ENCODE data around the gene GDNF.
"Not testable (repeated sequence)": the region's sequence is repeated elsewhere in the genome, so short reads cannot be mapped to it uniquely, and the experiment has no call there.

GDNF gene

GRCh38 chr5:37816331-37816730, 23.5 kb downstream of the GDNF start:
- DNase-seq (ENCODE audit: low spot score) = no peak

DNA sequence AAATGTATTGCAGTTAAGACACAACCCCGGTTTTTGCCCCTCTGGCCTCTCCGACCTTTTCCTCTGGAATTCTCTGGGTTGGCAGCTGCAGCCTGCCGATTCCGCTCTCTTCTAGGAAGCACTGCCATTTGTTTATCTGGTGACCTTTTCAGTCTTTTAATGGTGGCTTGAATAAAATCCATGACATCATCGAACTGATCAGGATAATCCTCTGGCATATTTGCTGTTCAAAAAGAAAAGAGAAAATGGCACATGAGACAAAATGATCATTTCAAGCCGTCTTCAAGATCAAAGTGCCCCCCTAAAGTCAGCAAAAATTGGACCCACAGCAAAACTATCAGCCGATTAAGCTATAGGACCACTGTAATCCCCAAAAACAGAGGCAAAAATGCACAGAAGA, 23.9 kb downstream of the GDNF start:
- no peak for DNase-seq (ENCODE audit: low spot score)

DNA sequence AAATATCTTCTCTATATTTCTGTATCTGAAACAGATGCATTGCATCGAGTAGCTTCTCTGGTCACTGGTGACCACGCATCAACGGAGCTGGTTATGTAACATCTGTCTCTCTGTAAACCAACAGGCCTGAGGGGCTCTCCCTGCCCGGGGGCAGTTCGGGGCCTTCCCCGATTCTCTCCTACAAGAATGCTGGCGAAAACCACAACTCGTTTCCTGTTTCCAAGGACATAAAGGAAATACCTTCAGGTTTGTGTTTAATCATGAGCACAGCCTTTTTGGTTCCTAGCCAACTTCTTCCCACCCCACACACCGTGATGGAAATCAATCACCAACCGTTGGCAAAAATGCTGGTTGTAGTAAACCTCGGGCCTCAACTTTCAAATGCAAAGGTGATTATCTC, 25.1 kb downstream of the GDNF start:
- DNase-seq (ENCODE audit: low spot score) = no peak

DNA sequence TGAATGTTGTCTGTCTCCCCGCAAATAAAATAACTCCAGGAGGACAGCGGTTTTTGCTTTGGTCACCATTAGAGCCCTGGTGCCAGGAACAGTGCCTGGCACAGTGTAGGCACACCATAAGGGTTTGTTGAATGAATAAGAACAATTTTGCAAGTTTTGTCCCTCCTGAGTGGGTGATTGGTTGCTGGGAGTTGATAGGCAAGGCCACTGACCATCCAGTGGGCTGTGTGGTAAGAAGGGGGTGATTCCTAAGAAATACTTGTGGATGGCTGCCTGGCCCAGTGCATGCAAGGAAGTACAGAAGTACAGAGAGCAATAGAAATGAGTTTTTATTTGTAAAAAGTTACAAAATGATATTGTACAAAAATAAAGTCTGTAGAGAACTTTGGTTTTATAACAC, 27.5 kb downstream of the GDNF start:
- no peak for DNase-seq (ENCODE audit: low spot score)

DNA sequence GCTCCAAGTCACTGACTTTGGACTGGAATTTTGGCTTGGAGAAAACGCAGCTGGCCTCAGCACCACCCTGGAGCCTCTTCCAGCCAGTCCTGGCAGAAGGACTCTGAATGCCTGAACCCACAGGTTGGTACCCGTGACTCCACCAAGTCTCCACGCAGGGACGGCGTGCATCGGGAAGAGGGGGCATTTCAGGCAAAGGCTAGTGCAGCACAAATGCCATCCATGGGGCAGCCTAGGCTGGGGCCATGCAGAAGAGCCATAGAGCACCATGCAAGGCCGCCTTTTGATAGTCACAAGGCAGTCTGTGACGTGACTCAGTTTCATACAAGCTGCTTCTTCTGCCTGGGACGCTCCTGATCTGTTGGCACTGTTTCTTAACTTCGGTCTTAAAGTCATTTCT, 28.0 kb downstream of the GDNF start:
- no peak for DNase-seq (ENCODE audit: low spot score)

GRCh38 chr5:37810311-37810710, 29.5 kb downstream of the GDNF start:
- no peak for DNase-seq (ENCODE audit: low spot score)

DNA sequence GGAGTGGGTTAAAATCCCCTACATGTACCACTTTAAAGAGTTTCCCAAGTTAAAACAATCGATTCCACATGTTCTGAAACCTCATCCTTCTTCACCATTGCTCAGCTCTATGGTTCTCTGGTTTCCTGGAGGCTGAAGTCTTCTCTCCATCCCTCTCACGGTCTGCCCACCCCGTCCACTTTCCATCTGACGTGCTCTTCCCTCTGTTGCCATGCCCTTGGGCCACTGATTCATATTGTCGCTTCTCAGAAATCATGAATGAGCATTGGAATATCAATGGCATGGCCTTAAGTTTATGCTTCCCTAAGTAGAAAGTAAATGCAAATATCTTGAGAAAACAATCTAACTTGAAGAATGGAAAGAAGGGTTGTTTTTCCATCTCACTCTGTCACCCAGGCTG, 30.9 kb downstream of the GDNF start:
- no peak for DNase-seq (ENCODE audit: low spot score)

DNA sequence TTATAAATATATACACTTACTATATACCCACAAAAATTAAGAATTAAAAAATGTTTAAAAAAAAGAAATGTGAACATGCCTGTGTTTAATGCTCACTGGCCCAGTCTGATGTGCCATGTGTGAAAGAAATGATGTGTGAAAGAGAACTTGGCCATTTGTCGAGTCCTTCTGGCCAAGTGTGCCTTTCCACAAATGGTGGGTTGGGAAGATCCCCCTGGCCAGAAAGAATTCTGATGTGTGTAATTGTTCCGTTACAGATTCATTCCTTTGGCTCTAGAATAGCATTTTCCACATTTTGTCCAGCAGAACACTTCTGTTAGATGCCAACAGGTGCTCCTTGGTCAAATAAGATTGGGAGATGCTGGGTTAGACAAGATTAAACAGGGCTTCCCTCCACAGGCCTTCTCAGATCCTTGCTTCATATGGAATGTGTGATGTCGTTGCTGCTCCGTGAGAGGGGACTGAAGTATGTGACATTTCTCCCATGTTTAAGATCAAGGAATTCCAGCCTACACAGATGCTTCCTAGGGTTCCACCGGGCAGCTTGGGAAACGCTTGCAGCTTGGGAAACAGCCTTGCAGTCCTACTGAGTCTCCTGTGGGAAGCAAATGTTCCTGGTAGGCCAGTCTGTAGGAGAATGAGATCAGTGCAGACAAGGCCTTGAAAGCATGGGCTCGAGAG, 32.1 kb downstream of the GDNF start:
- DNase-seq (ENCODE audit: low spot score) = no peak

GRCh38 chr5:37807015-37807414, 32.8 kb downstream of the GDNF start:
- no peak for DNase-seq (ENCODE audit: low spot score)

DNA sequence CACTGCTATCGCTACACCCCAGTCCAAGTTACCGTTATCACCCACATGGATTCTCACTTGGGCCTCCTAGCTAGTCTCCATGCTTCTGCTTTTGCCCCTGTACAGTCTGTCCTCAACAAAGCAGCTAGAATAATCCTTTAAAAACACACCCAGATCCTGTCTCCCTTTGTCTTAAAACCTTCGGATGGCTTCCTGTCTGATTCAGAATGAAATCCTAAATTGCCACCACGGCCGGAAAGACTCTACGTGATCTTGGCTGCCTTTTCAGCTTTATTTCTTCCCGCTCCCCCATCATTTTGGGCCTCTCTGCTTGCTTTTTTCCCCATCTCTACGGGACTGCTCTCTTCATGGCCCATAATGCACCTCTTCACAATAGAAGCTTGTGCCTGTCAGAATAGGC, 33.4 kb downstream of the GDNF start:
- no peak for DNase-seq (ENCODE audit: low spot score)

- no peak for DNase-seq (ENCODE audit: low spot score)
Measured at GRCh38 chr5:37806016-37806415, 33.8 kb downstream of the GDNF start.

GRCh38 chr5:37804401-37804800, 35.4 kb downstream of the GDNF start:
- no peak for DNase-seq (ENCODE audit: low spot score)

- DNase-seq (ENCODE audit: low spot score) = no peak
Measured at GRCh38 chr5:37803487-37803886, 36.4 kb downstream of the GDNF start.

DNA sequence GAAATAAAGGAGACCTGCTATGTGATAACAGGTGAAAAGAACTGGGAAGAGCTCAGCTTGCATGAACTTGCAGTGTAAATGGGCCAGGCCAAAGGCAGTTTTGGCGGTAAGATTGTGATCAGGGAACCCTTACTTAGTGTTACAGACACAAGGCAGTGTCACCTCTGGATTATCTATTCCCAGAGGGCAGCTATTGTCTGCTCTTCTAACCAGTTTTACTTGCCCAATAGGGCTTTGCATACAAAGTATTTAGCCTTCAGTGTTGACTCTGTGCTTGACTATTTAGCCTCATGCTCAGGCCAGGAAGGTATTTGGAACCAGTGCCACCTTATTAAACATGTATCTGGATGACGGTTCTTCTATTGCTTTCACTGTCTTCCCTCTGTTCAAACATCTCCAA, 38.3 kb downstream of the GDNF start:
- no peak for DNase-seq (ENCODE audit: low spot score)

- no peak for DNase-seq (ENCODE audit: low spot score)
Measured at GRCh38 chr5:37799865-37800421, 39.9 kb downstream of the GDNF start.

GRCh38 chr5:37796435-37796834, 43.4 kb downstream of the GDNF start:
- not testable (repeated sequence) for DNase-seq (ENCODE audit: low spot score)

GRCh38 chr5:37795292-37795691, 44.5 kb downstream of the GDNF start:
- not testable (repeated sequence) for DNase-seq (ENCODE audit: low spot score)

GRCh38 chr5:37792975-37793631, 46.7 kb downstream of the GDNF start:
- peak; percentile 18 for DNase-seq (ENCODE audit: low spot score)

- no peak for DNase-seq (ENCODE audit: low spot score)
Measured at GRCh38 chr5:37791321-37791720, 48.5 kb downstream of the GDNF start.

- no peak for DNase-seq (ENCODE audit: low spot score)
Measured at GRCh38 chr5:37789991-37790390, 49.9 kb downstream of the GDNF start.

DNA sequence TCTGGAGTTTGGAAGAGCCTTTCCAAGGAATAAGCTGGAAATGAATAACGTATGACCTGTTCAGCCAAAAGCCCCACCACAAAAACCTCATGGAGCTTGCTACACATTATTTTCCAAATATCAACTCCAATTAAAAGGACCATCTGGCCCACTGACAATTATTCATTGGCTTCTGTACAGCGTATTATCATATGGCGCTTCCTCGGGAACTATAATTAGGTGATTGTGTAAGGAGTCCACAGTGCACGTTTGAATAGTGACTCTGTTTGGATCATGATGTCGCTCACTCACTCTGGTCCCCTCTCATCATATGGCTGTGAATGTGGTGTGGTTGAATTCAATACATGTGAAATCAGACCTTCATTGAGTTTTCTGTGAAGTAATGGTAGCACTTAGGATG, 52.1 kb downstream of the GDNF start:
- no peak for DNase-seq (ENCODE audit: low spot score)

DNA sequence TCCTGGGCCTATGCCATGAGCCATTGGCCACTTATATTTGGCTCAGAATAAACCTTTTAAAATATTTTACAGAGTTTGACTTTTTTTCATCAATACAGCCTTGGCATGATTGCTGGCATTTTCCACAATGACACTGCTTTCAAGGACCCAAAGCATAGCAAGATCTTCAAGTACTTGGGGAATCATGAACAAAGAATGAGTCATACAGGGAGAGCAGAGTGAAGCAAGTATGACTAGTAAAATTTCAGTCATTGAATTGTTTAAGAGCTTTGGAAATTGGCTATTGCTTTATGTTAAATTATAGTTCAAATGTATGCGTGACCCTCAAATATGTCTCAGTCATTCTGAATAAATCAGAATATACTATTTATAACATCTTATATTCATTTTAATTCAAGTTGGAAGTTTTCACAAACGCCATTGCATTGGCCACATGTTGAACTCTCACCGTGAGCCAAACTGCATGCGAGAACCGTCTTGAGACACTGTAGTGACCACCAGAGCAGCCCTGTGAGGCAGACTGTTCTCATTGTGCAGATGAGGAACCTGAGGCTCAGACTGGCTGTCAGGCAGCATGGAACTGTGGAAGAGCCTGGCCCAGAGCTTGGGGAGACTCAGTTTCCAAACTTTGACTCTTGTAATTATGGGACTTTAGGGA, 52.9 kb downstream of the GDNF start:
- DNase-seq (ENCODE audit: low spot score) = no peak

- DNase-seq (ENCODE audit: low spot score) = no peak
Measured at GRCh38 chr5:37786416-37786815, 53.4 kb downstream of the GDNF start.

Measured in SW480 (cell line).